HUES64 (cell line): ENCODE data around the gene SEMA4G.

ENCODE experiments used
- H3K27ac ChIP-seq: 2 replicates; pipeline ENCODE4 v1.7.0; 2013; ENCODE audit warnings: low read depth, low read length, inconsistent platforms
- H3K27me3 ChIP-seq: 2 replicates; pipeline ENCODE4 v1.6.1; 2013; ENCODE audit warnings: mild to moderate bottlenecking, low read length; ENCODE audit not compliant: insufficient read depth
- H3K36me3 ChIP-seq: 2 replicates; pipeline ENCODE4 v1.6.1; 2013; ENCODE audit warnings: mild to moderate bottlenecking, low read length; ENCODE audit not compliant: insufficient read depth
- H3K4me1 ChIP-seq: 2 replicates; pipeline ENCODE4 v1.6.1; 2013; ENCODE audit warnings: mild to moderate bottlenecking, low read length, moderate library complexity; ENCODE audit not compliant: insufficient read depth
- H3K4me3 ChIP-seq: 2 replicates; pipeline ENCODE4 v1.5.1; 2013; ENCODE audit warnings: mild to moderate bottlenecking, low read length, moderate library complexity
- H3K9ac ChIP-seq: 2 replicates; pipeline ENCODE4 v1.6.1; 2013; ENCODE audit warnings: mild to moderate bottlenecking, low read depth, low read length
- H3K9me3 ChIP-seq: 2 replicates; pipeline ENCODE4 v1.6.1; 2013; ENCODE audit warnings: low read depth, low read length; ENCODE audit not compliant: insufficient read depth
- WGBS: fragments of 150-250, 120-280 bp; methylation state at CpG from one replicate; pipeline ENCODE4 v1.1.7; 2013; ENCODE audit warnings: missing lambda C conversion rate; 5-methylcytosine and 5-hydroxymethylcytosine counted together

SEMA4G gene

GRCh38 chr10:100995181-100995580, 25.9 kb downstream of the SEMA4G start:
- peaks cover 15% of the 10 kb centered on the region for H3K4me1 ChIP-seq

GRCh38 chr10:100996678-100997359, 27.5 kb downstream of the SEMA4G start:
- H3K4me1 ChIP-seq = peaks cover 21% of the 10 kb centered on the region
- WGBS = 4% methylated on average over 45 of the region's 46 CpGs
- no peaks in the 10 kb centered on the region for H3K9me3 ChIP-seq
- H3K27me3 ChIP-seq = no peaks in the 10 kb centered on the region
- H3K4me3 ChIP-seq = peak overlapping the region; percentile 86
- H3K9ac ChIP-seq = peak overlapping the region; percentile 96
- H3K27ac ChIP-seq = peak overlapping the region; percentile 90
- peaks cover 25% of the 10 kb centered on the region for H3K36me3 ChIP-seq

More at GRCh38 chr10:100995181-100995580, 25.9 kb downstream of the SEMA4G start:
- H3K9ac ChIP-seq = no peak overlapping the region
- peaks cover 40% of the 10 kb centered on the region for H3K36me3 ChIP-seq
- no peaks in the 10 kb centered on the region for H3K27me3 ChIP-seq
- H3K9me3 ChIP-seq = no peaks in the 10 kb centered on the region
- no peak overlapping the region for H3K4me3 ChIP-seq
- WGBS = 92% methylated on average over 6 of the region's 6 CpGs
- H3K27ac ChIP-seq = no peak overlapping the region

- Histone ChIP-seq H3K36me3 (peaks cover 26% of the 10 kb centered on the region), H3K27ac (peak overlapping the region; percentile 90), H3K4me3 (peak overlapping the region; percentile 86), H3K9me3 (no peaks in the 10 kb centered on the region), H3K27me3 (no peaks in the 10 kb centered on the region), H3K9ac (peak overlapping the region; percentile 96), H3K4me1 (peaks cover 21% of the 10 kb centered on the region)
- under 1% methylated on average over 66 of the region's 66 CpGs for WGBS
Measured at GRCh38 chr10:100997360-100998182, 28.3 kb downstream of the SEMA4G start.

GRCh38 chr10:100998183-100998990, 29.1 kb downstream of the SEMA4G start:
- H3K27ac ChIP-seq = peak overlapping the region; percentile 90
- peak overlapping the region; percentile 86 for H3K4me3 ChIP-seq
- peak overlapping the region; percentile 96 for H3K9ac ChIP-seq
- peaks cover 21% of the 10 kb centered on the region for H3K4me1 ChIP-seq
- no peaks in the 10 kb centered on the region for H3K27me3 ChIP-seq
- WGBS = 9% methylated on average over 23 of the region's 25 CpGs
- no peaks in the 10 kb centered on the region for H3K9me3 ChIP-seq
- H3K36me3 ChIP-seq = peaks cover 26% of the 10 kb centered on the region

- peaks cover 26% of the 10 kb centered on the region for H3K36me3 ChIP-seq
- WGBS = 2% methylated on average over 83 of the region's 83 CpGs
- peak overlapping the region; percentile 86 for H3K4me3 ChIP-seq
- H3K9ac ChIP-seq = peak overlapping the region; percentile 96
- H3K27ac ChIP-seq = peak overlapping the region; percentile 90
- H3K4me1 ChIP-seq = peaks cover 21% of the 10 kb centered on the region
- H3K9me3 ChIP-seq = no peaks in the 10 kb centered on the region
- no peaks in the 10 kb centered on the region for H3K27me3 ChIP-seq
Measured at GRCh38 chr10:100998991-100999741, 29.9 kb downstream of the SEMA4G start.

GRCh38 chr10:100999742-101000126, 30.4 kb downstream of the SEMA4G start, which contains the start of gene LZTS2:
TSS of gene LZTS2 (plus strand) at chr10:100999808. CDS start at chr10:101002539, 2,731 bp downstream.
- Histone ChIP-seq H3K27ac (peak within 1 kb of the TSS; percentile 90), H3K9ac (peak within 1 kb of the TSS; percentile 96), H3K4me1 (peaks cover 21% of the 10 kb centered on the region), H3K27me3 (no peaks in the 10 kb centered on the region), H3K4me3 (peak within 1 kb of the TSS; percentile 86), H3K36me3 (peaks cover 26% of the 10 kb centered on the region), H3K9me3 (no peaks in the 10 kb centered on the region)
- under 1% methylated on average over 41 of the region's 44 CpGs for WGBS

GRCh38 chr10:101000127-101000914, 31.0 kb downstream of the SEMA4G start:
- 10% methylated on average over 13 of the region's 19 CpGs for WGBS

GRCh38 chr10:101000915-101001658, 31.8 kb downstream of the SEMA4G start:
- Histone ChIP-seq H3K4me3 (peak overlapping the region; percentile 86), H3K27ac (peak overlapping the region; percentile 57; the same call in 1 of the 2 replicates), H3K27me3 (no peaks in the 10 kb centered on the region), H3K9me3 (no peaks in the 10 kb centered on the region), H3K36me3 (peaks cover 35% of the 10 kb centered on the region), H3K9ac (peak overlapping the region; percentile 96; the same call in 1 of the 2 replicates), H3K4me1 (peaks cover 19% of the 10 kb centered on the region)
- 75% methylated on average over 12 of the region's 12 CpGs for whole genome bisulfite sequencing

More at GRCh38 chr10:101000127-101000914, 31.0 kb downstream of the SEMA4G start:
- Histone ChIP-seq H3K4me1 (peaks cover 21% of the 10 kb centered on the region), H3K27ac (peak overlapping the region; percentile 57), H3K27me3 (no peaks in the 10 kb centered on the region), H3K4me3 (peak overlapping the region; percentile 86), H3K9me3 (no peaks in the 10 kb centered on the region), H3K36me3 (peaks cover 27% of the 10 kb centered on the region), H3K9ac (peak overlapping the region; percentile 96)

- peaks cover 41% of the 10 kb centered on the region for H3K36me3 ChIP-seq
- 90% methylated on average over 5 of the region's 5 CpGs for WGBS
- H3K27me3 ChIP-seq = no peaks in the 10 kb centered on the region
- peaks cover 13% of the 10 kb centered on the region for H3K4me1 ChIP-seq
- no peaks in the 10 kb centered on the region for H3K9me3 ChIP-seq
- H3K4me3 ChIP-seq = peak overlapping the region; percentile 86; the same call in 1 of the 2 replicates
- H3K9ac ChIP-seq = peak overlapping the region; percentile 11; the same call in 1 of the 2 replicates
- H3K27ac ChIP-seq = no peak overlapping the region
Measured at GRCh38 chr10:101001659-101002035, 32.3 kb downstream of the SEMA4G start.
